Measurements from ENCODE around the gene SRRD. TPM values are rescaled to one million over a fixed set of nuclear protein-coding genes. Genes with fewer than 3 reads are reported as not detected.

The SRRD gene
- total RNA-seq, 6 donors from 2014 or later: 6.2 to 25.9 (median 11.3) TPM

DNA sequence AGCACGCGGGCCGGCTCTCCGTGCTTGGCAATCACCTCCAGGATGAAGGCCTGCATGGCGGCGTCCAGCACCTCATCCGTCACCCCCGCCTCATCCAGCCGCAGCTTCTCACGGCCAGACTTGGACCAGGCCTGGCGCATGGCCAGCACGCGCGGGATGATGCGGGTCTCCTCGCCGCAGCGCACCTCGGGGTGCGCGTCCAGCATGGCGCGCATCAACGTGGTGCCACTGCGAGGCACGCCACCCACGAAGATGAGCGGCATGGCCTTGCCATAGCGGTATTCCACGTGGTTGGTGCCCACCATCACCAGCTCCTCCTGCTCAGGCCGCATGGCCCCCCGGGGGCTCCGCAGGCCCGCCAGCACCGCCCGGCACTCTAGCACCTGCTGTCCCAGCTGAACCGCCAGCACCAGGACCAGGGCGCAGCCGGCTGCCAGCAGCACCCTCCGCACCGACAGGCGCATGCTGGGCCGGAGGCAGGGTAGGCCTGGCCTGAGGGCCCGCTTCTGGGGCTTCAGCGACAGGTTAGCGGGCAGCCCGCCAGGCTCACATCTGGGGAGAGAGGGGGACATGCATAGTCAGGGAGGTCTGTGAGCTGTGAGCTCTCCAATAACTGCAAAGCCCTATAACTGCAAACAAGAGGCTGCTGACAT, 57.6 kb downstream of the SRRD start:
- H3K27ac ChIP-seq: no peak overlapping the region
- no peak for TF ChIP-seq EP300 (IDR thresholded peaks at IDR 0.05)
- TF ChIP-seq, protein P1, sequence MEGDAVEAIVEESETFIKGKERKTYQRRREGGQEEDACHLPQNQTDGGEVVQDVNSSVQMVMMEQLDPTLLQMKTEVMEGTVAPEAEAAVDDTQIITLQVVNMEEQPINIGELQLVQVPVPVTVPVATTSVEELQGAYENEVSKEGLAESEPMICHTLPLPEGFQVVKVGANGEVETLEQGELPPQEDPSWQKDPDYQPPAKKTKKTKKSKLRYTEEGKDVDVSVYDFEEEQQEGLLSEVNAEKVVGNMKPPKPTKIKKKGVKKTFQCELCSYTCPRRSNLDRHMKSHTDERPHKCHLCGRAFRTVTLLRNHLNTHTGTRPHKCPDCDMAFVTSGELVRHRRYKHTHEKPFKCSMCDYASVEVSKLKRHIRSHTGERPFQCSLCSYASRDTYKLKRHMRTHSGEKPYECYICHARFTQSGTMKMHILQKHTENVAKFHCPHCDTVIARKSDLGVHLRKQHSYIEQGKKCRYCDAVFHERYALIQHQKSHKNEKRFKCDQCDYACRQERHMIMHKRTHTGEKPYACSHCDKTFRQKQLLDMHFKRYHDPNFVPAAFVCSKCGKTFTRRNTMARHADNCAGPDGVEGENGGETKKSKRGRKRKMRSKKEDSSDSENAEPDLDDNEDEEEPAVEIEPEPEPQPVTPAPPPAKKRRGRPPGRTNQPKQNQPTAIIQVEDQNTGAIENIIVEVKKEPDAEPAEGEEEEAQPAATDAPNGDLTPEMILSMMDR (IDR thresholded peaks at IDR 0.05): no peak
- no peak for TF ChIP-seq POLR2A (IDR thresholded peaks at IDR 0.05)
- no peak for TF ChIP-seq POLR2AphosphoS5 (IDR thresholded peaks at IDR 0.05)
- H3K9me3 ChIP-seq: no peaks in the 10 kb centered on the region
- H3K27me3 ChIP-seq: no peaks in the 10 kb centered on the region
- no peak overlapping the region for H3K4me3 ChIP-seq
- peak in 1 of 2 donors; percentile 86 for DNase-seq
- 92 to 94% methylated on average over 23 to 43 of the region's 47 CpGs for WGBS, 2 donors
- peaks cover 3 to 35% (median 8%) of the 10 kb centered on the region in 4 donors for H3K4me1 ChIP-seq
- H3K36me3 ChIP-seq: peaks cover 0 to 61% (median 49%) of the 10 kb centered on the region in 4 donors
- no peak for ATAC-seq (ENCODE audit: low FRiP score in 2 of 2)

DNA sequence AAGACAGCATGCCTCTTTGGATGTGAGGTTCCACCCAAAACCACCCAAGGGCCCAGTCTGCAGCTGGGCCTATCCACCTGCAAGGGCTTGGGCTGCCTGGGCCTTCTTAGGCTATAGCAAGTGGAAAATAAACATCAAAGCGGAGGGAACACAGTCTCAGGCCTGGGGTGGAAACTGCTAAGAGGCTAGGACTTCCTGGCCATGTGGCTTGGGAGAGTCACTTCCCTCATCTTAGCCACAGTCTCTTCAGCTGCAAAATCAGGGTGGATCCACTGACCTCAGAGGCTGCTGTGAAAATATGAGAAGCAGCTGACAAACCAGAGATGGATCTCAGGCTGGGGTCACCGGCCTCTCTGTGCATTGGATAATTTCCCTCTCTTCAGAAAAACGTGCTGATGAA, 59.2 kb downstream of the SRRD start:
- TF ChIP-seq POLR2A (IDR thresholded peaks at IDR 0.05) (no peak), POLR2AphosphoS5 (IDR thresholded peaks at IDR 0.05) (no peak), EP300 (IDR thresholded peaks at IDR 0.05) (no peak)
- TF ChIP-seq, protein P1 (IDR thresholded peaks at IDR 0.05): no peak
- WGBS, 2 donors: 42 to 54% methylated on average over 3 of the region's 3 CpGs
- DNase-seq: peak in 1 of 2 donors; percentile 30
- H3K9me3 ChIP-seq: no peaks in the 10 kb centered on the region
- H3K27ac ChIP-seq: peak overlapping the region in 2 of 4 donors; percentile 29 to 37
- H3K27me3 ChIP-seq: no peaks in the 10 kb centered on the region
- H3K4me1 ChIP-seq: peaks cover 11 to 49% (median 18%) of the 10 kb centered on the region in 4 donors
- H3K36me3 ChIP-seq: peaks cover 0 to 48% (median 40%) of the 10 kb centered on the region in 4 donors
- no peak overlapping the region for H3K4me3 ChIP-seq
- peak; percentile 48 to 71 for ATAC-seq (ENCODE audit: low FRiP score in 2 of 2)

Other genes starting within 250 kb of the SRRD start
- gene ASPHD2, start 54.6 kb upstream of the SRRD start, total RNA-seq: 1 to 10 TPM in 4 of 6 donors, under 1 TPM in 2; 0.33 to 2.1 (median 1.1) TPM
- gene HPS4, start 94 bp upstream of the SRRD start, total RNA-seq: 10 to 100 TPM; 22.5 to 93.2 (median 34.2) TPM
- 10 to 100 TPM; 26.3 to 37.7 (median 32.6) TPM for gene TFIP11, start 28.6 kb downstream of the SRRD start, total RNA-seq
- 100 to 1,000 TPM in 2 of 6 donors, 10 to 100 TPM in 4; 50.5 to 253 (median 95.8) TPM for gene TPST2, start 106.3 kb downstream of the SRRD start, total RNA-seq
- gene CRYBB1, start 134.2 kb downstream of the SRRD start, total RNA-seq: under 1 TPM in 2 of 6 donors, not detected in 4; 0.26 to 0.81 TPM
- not detected for gene CRYBA4, start 138.1 kb downstream of the SRRD start, total RNA-seq
- 10 to 100 TPM in 1 of 6 donors, 1 to 10 TPM in 5; 3.0 to 24.1 (median 6.1) TPM for gene MIAT, start 173.7 kb downstream of the SRRD start, total RNA-seq

Measured in upper lobe of left lung (tissue), 6 donors.